ENCODE data around the gene PLEKHM3. TPM values are rescaled to one million over a fixed set of nuclear protein-coding genes. Genes with fewer than 3 reads are reported as not detected.

Gene PLEKHM3
- total RNA-seq, 1 donor from 2014 or later = 12.5 TPM

DNA sequence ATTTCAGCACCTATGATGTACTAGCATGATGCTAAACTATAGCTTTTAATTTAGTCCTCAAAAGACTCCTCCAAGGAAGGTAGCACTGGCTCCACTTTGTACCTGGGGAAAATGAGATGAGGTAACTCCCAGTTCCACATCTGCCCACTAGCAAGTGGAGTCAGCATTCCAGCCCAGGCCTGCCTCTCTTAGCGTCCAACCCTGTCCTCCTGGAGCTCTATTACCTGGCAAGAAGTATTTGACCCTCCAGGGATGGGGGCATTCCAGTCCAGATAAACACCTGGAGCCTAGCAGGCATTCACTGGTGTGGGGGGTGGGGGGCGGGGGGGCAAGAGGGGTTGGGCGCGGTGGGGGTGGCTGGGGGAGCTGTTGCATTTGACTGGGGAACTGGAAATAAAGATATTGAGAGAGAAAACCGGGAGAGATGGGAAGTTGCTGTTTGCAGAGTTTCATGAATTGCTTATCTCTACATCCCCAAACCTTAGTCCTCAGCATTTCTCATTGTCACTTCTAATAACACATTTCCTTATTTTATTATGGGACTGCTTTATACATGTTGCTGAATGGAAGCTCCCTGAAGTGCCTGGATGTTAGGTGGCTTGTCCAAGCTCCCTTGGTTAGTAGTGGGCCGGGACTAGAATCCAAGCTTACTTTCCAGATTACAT lies 233.6 kb downstream of the PLEKHM3 start:
- DNase-seq (no peak), ATAC-seq (ENCODE audit: poor library complexity) (no peak)
- intact Hi-C loops (cut with DNase I) = no loop called here

DNA sequence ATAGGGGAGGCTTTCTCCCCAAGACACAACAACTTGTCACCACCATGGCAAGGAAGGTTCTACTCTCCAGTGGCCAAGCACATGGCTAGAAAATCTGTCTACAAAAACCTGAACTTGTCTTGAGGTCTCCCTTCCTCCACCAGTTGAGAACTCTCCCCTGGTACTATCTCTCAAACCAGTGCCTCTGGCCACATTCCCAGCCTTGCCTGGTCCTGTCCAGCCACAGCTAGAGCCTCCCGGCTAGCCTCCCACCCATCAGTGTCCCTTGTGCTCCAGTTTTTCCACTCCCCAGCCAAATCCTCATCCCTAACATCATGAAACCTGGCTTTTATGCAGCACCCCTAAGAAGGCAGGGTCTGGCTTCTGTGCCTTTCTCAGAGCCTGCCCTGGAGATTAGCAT lies 234.4 kb downstream of the PLEKHM3 start:
- ATAC-seq (ENCODE audit: poor library complexity) = peak; percentile 22
- DNase-seq = no peak
- intact Hi-C loops (cut with DNase I) = no loop called here

DNA sequence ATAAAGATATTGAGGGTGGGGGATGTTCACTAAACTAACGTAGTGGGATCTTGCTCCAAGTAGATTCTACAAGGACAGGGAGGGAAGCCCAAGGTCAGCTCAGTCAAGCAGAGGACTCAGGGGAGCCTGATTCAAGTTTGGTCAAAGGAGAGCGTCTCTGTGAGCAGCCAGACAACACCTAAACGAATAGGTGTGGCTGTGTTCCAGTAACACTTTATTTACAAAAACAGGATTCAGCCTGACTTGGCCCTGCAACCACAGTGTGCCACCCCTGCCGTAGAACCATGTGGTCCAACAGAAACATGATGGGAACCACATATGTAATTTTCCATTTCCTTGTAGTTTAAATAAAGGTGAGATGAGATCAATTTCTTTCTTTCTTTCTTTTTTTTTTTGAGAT lies 237.5 kb downstream of the PLEKHM3 start:
- DNase-seq = no peak
- no peak for ATAC-seq (ENCODE audit: poor library complexity)
- intact Hi-C loops (cut with DNase I) = no loop called here

DNA sequence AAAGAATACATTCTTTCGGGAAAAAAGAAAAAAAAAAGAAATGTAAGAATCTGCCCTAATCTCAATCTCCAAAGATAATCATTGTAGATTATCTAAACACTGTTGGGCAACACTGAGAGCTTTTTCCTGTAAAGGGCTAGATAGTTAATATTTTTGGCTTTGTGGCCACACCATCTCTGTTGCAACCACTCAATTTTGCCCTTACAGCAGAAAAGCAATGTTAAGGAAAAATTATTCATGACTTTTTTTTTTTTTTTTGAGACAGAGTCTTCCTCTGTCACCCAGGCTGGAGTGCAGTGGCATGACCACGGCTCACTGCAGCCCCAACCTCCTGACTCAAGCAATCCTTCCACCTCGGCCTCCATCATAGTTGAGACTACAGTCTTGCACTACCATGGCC lies 238.3 kb downstream of the PLEKHM3 start:
- intact Hi-C loops (cut with DNase I) = no loop called here
- ATAC-seq (ENCODE audit: poor library complexity) (peak; percentile 43), DNase-seq (no peak)

DNA sequence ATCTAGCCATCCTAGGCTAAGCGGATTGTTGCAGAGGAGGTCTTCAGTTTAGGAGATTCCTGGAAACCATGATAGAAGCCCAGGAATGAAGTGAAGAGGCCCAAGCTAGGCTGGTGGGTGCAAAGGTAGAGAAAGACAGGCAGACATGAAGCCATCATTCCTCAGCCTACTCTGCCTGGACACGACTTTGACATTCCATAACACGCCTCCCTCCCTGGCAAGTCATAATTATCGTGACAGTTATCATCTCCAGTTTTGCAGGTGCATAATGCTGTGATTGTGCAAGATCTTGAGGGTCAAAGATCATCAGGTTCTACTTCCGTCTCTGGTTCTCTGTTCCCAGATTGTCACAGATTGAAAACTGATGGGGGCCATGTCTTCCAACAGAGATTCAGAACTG lies 240.4 kb downstream of the PLEKHM3 start:
- DNase-seq = no peak
- no peak for ATAC-seq (ENCODE audit: poor library complexity)

DNA sequence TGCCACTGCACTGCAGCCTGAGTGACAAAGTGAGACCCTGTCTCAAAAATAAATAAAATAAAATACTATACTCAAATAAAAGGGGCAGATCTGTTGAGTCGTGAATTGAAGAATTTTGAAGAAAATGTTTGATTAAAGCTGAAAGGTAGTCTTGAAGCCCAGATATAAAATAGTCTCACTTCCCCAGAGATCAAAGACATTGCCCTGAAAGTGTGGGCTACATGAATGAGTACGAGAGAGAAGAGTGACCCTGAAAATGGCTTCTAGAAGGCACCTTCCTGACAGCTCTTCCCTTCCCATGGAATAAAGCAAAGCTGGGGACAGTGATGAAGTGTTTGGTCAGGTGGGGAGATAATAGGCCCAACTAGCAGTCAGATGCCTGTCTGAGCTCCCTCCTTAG lies 241.8 kb downstream of the PLEKHM3 start:
- DNase-seq = no peak
- intact Hi-C loops (cut with DNase I) = no loop called here
- no peak for ATAC-seq (ENCODE audit: poor library complexity)

More for the DNA sequence above, 240.4 kb downstream of the PLEKHM3 start:
- intact Hi-C loops (cut with DNase I) = no loop called here

DNA sequence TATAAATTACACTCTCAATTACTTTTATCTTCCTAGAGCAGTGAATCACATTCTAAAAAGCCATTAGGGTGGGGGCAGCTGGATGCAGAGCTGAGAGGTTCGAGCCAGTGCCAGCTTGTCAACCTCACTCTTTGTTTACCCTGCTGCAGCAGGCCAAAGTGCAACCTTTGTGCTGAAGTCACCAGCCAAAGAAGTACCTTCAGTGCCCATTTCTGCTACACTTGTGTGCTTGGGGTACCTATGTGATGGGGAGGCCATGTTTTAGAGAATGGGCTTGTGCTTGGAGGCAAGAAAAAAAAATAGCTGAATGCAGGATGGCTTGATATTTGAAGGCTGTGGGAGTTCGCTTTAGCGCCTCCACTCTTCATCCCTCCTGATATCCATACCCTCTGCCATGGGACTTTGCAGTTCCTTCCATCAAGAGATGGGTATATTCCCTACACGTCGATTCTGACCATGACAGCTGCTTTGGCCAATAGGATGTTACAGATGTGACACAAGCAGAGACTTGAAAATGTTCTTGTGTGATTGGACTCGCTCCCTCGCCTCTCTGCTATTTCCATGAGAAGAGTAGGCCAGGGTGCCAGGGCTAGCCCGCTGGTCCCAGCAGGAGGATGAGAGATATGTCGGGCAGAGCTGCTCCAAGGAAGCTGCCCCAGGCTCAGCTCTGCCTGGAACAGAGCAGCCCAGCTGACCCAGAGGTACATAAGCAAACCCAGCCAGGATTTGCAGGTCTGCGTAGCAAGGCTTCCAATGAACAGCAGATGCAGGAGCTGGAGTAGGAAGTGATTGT lies 242.9 kb downstream of the PLEKHM3 start:
- intact Hi-C loops (cut with DNase I) = no loop called here
- ATAC-seq (ENCODE audit: poor library complexity) = no peak
- no peak for DNase-seq

GRCh38 chr2:207779523-207779922 lies 245.8 kb downstream of the PLEKHM3 start:
- no peak for ATAC-seq (ENCODE audit: poor library complexity)
- no peak for DNase-seq
- intact Hi-C loops (cut with DNase I) = no loop called here

GRCh38 chr2:207778298-207778882 lies 246.9 kb downstream of the PLEKHM3 start:
- ATAC-seq (ENCODE audit: poor library complexity) (no peak), DNase-seq (no peak)
- intact Hi-C loops (cut with DNase I) = no loop called here

- ATAC-seq (ENCODE audit: poor library complexity) = no peak
- DNase-seq = no peak
- intact Hi-C loops (cut with DNase I) = no loop called here
These were observed 248.2 kb downstream of the PLEKHM3 start for GRCh38 chr2:207777124-207777523.

- ATAC-seq (ENCODE audit: poor library complexity) = no peak
These were observed 249.9 kb downstream of the PLEKHM3 start for GRCh38 chr2:207775473-207775872.

GRCh38 chr2:207772844-207773205 lies 252.5 kb downstream of the PLEKHM3 start:
- intact Hi-C loops (cut with DNase I) = no loop called here
- no peak for DNase-seq
- ATAC-seq (ENCODE audit: poor library complexity) = no peak

More at GRCh38 chr2:207775473-207775872, 249.9 kb downstream of the PLEKHM3 start:
- intact Hi-C loops (cut with DNase I) = no loop called here
- no peak for DNase-seq

DNA sequence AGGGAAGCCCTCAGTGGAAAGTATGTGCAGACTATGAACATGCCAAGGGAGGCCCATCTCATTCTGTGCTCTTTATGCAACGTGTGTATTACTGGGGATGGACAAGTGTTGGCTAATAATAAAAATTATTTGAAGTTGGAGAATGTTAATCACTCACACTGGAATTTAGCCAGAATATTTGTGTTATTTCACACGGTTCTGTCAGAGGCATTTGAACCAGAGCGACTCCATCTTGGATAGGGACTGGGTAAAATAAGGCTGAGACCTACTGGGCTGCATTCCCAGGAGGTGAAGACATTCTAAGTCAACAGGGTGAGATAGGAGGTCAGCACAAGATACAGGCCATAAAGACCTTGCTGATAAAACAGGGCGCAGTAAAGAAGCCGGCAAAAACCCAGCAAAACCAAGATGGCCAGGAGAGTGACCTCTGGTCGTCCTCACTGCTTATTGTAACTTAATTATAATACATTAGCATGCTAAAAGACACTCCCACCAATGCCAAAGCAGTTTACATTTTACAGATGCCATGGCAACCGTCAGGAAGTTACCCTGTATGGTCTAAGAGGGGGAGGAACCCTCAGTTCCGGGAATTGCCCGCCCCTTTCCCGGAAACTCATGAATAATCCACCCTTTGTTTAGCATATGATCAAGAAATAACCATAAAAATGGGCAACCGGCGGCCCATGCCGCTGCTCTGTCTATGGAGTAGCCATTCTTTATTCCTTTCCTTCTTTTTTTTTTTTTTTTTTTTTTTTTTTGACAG lies 253.1 kb downstream of the PLEKHM3 start:
- intact Hi-C loops (cut with DNase I) = no loop called here
- ATAC-seq (ENCODE audit: poor library complexity) (no peak), DNase-seq (peak; percentile 40)

DNA sequence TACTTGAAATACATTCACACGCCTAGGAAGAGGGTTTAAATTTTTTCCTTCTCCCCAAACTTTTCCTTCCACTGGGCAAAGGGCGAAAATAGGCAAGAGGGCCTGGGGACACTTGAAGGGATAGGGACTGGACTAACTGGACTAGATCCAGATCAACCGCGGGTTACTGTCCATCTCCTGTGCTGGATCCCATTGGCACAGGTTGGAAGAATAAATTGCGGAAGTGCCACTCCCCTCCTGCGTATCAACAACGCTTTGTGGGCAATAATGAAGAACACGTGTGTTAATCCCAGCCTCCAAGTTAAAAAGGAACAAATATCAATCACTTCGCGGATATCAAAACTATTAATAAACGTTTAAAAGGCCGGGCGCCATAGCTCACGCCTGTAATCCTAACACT lies 253.9 kb downstream of the PLEKHM3 start:
- intact Hi-C loops (cut with DNase I) = no loop called here
- ATAC-seq (ENCODE audit: poor library complexity) (no peak), DNase-seq (no peak)

Other genes with a start within 250 kb of the PLEKHM3 start
- not detected for gene CRYGD, start 99.0 kb upstream of the PLEKHM3 start, total RNA-seq
- not detected for gene CRYGC, start 104.3 kb upstream of the PLEKHM3 start, total RNA-seq
- not detected for gene CRYGB, start 120.6 kb upstream of the PLEKHM3 start, total RNA-seq
- gene CRYGA, start 138.1 kb upstream of the PLEKHM3 start, total RNA-seq = not detected
- not detected for gene C2orf80, start 164.5 kb upstream of the PLEKHM3 start, total RNA-seq
- 43.6 TPM for gene IDH1, start 229.5 kb upstream of the PLEKHM3 start, total RNA-seq
- gene PIKFYVE, start 240.7 kb upstream of the PLEKHM3 start, total RNA-seq = 13.2 TPM